NOMO-1 (cell line): ENCODE results near the gene MCMBP.
"Not testable (repeated sequence)": the region's sequence is repeated elsewhere in the genome, so short reads cannot be mapped to it uniquely, and the experiment has no call there.

Experiments
- DNase-seq, 2 experiments: peaks; one replicate each; lab custom pipeline; 2025; ENCODE audit not compliant: unreplicated experiment in 2 of 2; lab: John Stamatoyannopoulos, UW

The MCMBP gene

DNA sequence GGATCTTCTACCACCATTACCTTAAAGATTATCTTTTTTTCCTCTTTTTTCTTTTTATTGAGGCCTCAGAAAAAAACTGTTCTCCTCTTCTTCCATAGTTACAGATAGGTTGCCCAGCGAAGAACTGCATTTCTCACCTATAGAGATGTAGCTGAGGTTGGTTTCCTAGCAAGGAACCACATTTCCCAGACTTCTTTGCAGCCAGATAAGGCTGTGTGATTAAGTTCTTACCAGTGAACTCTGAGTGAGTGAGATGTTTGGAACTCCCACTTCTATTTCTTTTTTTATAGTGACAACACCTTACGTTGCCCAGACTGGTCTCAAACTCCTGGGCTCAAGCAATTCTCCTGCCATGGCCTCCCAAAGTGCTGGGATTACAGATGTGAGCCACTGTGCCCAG, 5.9 kb upstream of the MCMBP start:
- no peak for DNase-seq

DNA sequence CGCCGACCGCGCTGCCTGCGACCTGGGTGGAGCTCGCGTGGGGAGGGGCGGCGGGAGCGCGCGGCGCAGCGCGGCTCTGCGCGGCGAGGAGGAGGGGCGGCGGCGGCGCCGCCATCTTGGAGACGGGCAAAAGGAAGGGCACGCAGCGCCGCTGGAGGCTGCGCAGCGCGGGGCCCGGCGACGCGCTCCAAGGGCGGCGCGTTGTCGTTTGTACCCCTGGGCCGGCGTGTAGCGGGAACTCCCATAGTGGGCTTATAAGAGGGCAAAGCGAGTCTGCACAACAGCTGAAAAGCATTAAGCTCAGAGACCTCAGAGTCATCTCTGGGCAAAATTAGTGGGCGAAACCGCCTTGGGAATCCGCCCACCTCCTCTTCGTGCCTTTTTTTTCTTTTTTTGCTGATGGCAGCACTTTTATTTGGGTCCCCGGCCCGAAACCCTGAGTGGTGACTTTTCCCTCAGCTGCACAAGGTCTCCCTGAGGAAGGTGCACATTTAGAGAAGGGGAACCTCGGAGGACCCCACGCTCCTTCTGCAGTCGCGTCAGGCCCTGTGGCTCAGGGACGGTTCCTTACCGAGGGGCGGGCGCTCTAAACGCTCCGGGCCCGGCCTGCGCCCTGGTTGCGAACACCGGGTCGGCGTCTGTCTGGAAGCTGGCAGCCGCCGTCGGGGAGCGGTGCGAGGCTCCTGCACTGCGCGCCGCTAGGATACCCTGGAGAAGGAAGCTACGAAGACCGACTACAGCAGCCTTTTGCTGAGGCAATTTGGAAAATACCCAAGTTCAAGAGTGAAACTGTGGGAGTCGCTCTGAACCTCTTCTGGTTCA, 428 bp upstream of the MCMBP start:
- peak; percentile 85 to 92 for DNase-seq

DNA sequence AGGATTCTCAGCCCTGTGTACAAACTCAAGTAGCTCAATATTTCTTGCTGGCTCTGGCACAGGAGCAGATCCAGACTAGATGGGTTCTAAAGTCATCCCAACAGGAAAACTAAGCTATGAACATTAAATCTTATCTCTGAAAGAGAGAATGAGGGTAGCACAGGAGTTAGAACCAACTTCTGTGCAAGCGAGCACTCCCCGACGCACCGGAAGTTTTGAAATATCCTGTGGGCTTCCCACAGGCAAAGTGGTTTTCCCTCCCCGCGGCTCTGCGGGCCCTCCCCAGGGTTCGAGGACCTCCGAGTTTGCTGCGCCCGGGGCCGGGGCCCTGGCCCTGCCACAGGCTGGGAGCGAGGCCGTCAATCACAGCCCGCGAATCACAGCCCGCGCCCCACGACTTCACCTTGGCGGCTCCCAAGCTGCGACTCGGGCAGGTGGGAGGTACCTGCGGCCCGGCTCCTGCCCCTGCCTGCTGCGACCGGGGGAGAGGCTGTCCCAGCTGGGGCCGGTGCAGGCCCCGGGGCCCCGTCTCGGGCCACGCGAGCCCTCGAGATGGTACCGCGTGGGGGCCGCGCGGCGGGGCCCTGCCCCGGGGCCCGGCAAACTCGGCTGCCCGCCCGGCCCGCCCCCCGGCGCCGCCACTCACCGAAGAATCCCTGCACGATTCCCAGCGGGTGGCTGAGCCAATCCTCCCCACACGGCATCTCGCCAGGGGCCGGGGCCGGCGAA, 598 bp downstream of the MCMBP start:
- peak; percentile 59 to 77 for DNase-seq

DNA sequence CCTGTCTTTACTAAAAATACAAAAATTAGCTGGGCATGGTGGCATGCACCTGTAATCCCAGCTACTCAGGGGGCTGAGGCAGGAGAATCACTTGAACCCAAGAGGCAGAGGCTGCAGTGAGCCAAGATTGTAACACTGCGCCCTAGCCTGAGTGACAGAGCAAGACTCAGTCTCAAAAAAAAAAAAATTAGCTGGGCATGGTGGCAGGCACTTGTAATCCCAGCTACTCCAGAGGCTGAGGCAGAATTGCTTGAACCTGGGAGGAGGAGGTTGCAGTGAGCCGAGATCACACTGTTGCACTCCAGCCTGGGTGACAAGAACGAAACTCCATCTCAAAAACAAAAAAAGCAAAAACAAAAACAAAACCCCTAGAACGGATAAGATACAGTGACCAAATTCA, 3.2 kb downstream of the MCMBP start:
- DNase-seq = not testable (repeated sequence)

DNA sequence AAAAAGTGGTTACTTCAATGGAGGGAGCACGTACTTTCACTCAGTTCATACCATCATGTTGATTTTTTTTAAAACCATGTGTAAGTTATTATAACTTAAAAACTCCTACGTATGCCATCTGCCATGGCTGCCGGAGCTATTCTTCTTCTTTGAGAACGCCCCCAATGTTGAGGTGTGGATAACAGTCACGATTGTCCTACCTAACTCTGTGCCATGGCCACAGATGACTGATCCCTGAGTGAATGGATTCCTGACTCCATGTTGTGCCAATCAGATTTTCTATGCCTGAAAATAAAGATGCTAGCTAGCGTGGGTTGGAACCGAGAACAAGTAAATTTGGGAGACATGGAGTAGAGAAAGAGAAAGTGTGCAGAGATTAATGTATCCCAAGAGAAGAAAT, 5.3 kb downstream of the MCMBP start:
- no peak for DNase-seq

DNA sequence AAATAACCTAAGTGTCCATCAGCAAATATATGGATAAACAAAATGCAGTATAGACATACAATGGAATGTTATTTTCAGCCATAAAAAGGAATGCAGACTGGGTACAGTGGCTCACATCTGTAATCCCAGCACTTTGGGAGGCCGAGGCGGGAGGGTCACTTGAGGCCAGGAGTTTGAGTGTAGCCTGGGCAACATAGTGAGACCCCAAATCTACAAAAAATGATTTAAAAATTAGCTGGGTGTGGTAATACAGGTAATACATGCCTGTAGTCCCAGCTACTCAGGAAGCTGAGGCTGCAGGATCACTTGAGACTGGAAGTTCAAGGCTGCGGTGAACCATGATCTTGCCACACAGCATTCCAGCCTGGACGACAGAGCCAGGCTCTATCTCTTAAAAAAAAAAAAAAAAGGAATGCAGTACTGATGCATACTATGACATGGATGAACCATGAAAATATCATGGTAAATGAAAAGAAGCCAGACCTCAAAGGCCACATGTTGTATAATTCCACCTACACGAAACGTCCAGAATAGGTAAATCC, 6.9 kb downstream of the MCMBP start:
- no peak for DNase-seq

DNA sequence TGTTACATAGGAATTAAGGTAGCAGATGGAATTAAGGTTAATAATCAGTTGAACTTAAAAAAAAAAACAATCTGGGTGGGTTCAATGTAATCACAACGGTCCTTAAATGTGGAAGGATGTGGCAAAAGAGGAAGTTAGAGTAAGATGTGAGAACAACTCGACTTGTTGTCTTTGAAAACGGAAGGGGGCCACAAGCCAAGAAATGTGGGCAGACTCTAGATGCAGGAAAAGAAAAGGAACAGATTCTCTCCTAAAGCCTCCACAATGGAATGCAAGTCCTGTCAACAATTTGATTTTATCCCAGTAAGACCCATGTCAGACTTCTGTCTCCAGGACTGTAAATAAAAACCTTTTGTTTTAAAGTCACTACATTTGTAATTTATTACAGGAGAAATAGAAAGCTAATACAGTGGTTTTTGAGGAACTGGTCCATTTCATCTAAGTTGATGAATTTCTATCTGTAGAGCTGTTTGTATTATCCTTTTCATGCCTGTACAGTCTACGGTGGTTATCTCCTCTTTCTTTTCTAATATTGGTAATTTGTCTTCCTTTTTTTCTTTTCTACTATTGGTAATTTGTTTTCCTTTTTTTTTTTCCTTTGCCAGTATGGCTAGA, 8.6 kb downstream of the MCMBP start:
- no peak for DNase-seq

DNA sequence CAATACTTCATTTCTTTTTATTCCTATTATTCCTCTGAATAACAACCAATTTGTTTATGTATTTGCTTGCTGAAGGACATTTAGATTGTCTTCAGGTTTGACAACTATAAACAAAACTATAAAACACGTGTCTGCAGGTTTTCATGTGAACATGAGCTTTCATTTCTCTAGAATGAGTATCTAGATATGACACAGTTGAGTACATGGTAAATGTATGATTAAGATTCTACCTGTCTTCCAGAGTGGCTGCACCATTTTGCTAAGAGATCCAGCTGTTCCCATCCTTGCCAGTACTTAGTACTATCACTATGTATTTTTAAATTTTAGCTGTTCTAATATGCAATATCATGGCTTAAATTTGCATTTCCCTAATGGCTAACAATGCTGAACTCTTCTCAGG, 10.1 kb downstream of the MCMBP start:
- DNase-seq = no peak

DNA sequence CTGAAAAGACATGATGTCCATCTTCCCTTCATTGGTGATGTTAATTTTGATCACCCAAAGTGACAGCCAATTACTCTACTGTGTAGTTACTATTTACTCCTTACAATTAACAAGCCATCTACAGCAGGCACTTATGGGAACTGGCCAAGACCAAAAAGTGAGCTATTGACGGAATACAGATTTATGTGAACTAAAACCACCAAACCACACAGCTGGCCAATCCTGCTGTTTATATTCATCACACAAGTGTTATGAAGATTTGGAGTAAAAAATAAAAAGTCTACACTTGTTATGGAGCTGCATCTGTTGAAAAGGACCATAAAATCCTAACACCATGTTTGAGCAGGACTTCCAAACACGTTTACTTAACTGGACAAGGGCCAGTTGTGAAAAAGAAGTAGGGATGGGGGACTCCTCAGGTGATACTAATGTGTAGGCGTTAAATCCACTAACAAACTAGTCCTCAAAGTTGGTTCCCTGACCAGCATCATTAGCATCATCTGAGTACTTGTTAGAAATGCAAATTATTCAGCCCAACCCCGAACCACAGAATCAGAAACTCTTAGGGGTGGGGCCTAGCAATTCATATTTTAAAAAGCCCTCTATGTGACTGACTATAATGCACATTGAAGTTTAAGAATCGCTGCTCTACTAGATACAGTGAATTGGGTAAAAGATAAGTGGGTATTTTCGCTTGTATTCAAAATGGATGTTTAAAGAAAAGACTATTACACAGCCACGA, 11.6 kb downstream of the MCMBP start:
- DNase-seq = no peak

DNA sequence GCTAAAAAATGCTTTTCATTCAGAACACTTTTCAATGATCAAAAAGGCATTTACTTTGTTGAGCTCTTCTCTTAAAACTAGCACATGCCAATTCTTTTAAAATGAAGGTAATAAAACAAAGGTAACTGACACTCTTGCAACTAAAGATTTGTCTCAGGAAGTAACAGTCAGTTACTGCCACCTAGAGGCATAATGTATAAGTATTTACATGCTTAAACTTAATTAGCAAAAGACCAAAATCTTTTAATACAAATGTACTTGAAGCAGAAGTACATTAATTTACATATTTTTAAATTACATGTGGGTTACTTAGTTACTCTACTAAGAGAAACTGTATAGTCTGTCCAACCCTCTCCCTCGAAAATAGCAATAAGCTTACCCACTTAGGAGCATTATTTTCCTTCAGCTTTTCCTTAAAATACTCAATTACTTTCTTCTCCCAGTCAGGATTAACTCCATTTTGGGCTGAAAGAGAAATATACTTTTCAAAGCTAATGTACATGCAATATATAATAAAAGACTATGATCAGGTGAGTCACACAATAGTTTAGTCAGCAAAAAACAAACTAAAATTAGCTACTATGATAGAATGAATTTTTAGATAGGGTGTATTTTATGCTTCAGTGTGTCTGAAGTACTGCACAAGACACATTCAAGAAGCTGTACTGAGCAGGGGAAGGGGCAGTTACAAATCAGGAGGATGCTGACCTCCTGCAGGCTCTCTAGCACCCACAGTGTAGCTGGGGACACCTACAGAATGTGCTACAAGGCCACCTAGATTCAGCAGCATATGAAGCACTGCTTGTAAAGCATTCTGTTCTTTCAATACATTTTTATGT, 13.0 kb downstream of the MCMBP start:
- DNase-seq = peak; percentile 22 to 48

DNA sequence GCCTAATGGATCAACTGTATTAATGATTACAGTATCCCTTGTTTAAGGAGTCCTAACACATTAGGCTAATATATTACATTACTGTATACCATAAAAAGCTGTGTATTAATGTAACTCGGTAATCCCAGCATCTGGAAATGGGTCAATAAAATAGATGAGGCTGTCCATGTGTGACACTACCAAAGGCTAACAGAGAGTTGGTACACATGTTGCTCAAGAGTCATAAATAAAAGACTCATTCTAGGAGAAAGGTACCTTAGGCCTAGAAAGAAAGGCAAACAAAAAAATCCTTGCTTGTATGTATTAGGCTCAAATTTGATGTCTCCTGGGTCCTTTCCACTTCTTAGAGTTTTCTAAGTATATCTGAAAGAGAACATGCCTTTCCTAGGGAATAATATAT, 14.6 kb downstream of the MCMBP start:
- no peak for DNase-seq

DNA sequence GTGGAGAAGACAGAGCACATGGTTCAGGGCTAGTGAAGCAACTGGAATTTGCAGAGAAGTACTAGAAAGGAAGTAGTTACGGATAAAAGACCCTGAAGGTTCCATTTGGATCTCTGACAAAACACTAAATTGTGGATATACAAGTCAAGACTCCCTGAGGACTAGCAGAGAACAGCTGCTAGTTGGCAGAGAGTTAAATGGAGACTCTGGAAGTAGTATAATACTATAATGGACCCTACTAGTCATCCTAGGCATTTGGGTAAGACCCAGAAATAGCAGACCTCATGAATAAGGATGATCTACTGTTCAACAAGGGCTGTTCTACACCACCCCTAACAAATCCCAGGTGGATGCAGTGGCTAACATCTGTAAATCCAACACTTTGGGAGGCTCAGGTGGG, 19.1 kb downstream of the MCMBP start:
- DNase-seq = no peak

DNA sequence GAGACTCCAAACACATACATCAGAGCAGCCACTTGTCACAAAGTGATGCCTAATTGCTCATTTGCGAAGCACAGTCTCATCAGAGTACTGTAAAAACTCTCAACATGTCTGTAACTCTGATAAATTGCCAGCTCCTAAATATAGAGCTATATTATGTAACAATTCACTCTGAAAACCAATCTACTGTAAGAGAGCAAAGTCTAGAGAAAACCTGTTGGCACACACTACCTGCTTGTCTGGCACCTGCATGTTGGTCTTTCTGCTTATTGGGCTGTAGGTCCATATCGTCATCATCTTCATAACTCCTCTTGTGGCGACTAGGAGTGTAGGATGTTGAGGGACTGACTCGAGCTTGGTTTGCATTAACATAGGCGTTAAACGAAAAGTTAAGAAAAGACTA, 19.8 kb downstream of the MCMBP start:
- DNase-seq = no peak

DNA sequence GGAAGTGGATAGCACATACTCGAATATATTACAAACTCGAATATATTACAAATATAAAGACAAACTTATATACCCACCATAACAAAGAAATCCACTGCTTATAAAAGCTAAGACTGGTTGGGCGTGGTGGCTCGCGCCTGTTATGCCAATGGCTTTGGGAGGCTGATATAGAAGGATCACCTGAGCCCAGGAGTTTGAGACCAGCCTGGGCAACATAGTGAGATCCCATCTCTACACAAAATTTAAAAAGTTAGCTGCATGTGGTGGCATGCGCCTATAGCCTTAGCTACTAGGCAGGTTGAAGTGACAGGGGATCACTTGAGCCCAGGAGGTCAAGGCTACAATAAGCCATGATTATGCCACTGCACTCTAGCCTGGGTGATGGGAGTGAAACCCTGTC, 20.4 kb downstream of the MCMBP start:
- no peak for DNase-seq

DNA sequence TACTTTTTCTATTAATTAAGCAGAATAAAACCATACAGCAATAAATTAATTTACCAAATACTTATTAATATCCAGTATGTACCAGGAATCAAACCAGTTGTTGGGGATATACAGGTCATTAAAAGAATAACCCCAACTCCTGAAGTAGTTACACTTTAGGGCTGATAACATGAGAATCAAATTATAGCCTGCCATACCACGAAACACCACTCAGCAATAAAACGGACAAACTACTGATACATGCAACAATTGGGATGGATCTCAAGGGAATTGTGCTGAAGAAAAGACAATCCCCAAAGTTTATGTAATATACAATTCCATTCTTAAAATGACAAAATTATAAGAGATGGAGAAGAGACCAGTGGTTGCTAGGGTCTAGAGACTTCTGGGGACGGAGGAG, 22.7 kb downstream of the MCMBP start:
- no peak for DNase-seq

DNA sequence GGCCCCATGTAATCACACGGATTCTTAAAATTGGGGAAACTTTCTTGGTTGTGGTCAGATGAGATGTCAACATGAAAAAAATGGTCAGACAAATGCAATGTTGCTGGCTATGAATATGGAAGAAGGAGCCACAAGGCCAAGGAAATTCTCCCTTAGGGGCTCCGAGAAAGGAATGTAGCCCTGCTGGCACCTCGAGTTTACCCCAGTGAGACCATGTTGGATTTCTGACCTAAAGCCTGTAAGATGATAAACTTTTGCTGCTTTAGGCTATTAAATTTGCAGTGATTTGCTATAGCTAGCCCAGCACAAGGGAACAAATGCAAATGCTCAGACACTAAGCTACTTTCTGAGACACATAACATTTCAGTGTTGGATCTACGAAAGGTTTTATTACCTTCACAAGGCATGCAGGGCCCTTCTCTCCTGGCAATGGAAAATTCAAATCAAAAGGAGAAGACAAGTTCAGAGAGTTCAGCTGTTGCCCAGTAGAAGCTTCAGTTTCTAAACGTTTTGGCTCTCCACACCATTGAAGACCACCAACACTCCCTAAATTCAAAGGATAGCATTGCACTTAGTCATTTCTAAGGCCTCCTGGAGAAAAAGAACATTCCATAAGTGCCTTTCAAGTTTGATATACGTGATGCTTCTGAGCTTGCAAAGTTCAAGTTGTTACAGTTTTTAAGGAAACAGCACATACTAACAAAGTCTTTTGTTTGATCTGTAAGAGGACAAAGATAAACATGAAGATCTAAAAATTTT, 23.4 kb downstream of the MCMBP start:
- DNase-seq = no peak

DNA sequence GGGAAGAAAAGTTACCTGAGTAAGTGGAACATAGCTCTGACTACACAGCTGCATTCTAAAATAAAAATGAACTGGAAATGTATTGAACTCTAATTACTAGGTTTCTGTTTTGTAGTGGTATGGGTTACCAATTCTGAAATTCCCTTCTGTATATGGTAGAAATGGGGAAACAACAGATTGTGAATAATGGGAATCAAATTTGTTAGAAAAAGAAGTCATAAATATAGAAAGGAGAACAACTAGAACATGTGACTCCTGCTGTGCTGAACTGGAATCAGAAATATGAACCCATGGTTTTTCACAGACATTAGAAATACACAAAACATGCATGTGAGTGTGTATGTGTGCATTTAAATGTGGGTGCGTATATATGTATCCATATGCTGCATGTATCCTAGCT, 27.0 kb downstream of the MCMBP start:
- DNase-seq = no peak

DNA sequence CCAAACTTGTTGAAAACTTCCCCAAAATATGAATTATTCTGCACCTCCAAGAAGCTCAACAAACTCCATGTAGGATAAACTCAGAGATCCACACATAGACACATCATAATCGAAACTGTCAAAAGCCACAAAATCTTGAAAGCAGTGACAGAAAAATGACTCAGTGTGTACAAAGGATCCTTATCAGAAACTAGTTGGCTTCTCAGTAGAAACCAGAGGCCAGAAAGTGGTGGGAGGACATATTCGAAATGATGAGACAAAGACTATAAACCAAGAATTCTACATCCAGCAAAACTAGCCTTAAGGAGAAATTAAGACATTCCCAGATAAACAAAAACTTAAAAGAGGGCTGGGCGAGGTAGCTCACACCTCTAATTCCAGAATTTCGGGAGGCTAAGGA, 38.5 kb downstream of the MCMBP start:
- no peak for DNase-seq

DNA sequence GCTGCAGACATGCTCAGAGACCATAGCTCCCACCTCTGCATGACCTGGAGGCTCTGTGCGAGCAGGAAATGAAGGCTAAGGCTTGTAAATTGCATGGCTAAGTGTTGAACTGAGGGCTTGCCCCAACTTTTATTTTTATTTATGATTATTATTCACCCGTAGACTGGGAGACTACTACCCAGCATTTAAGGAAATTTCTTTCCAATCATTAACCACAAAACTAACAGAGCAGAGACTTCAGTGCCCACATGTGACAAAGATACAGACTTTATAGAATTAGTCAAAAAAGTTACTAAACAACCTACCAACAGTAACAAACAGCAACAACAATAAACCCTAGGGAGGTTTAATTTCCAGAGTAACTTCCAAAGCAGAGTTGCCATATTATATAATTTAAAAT, 39.7 kb downstream of the MCMBP start:
- no peak for DNase-seq
